SK-N-MC (cell line): ENCODE results near the gene CHD8.

Experiments used
- DNase-seq: peaks from one replicate; pipeline ENCODE4 v3.0.0-alpha.2; 2011; ENCODE audit warnings: low read depth, low spot score
- H3K27ac ChIP-seq: fragments of 200-600 bp; sonication (generic); 2 replicates; pipeline ENCODE4 v1.5.1; 2016; ENCODE audit warnings: mixed run types
- H3K36me3 ChIP-seq: fragments of 200-600 bp; sonication (generic); 2 replicates; pipeline ENCODE4 v1.6.1; 2017; ENCODE audit warnings: antibody characterized with exemption, low read length, mixed read lengths; ENCODE audit not compliant: insufficient read depth
- H3K4me3 ChIP-seq: fragments of 200-600 bp; sonication (generic); 2 replicates; pipeline ENCODE4 v1.5.1; 2016
- H3K9ac ChIP-seq: fragments of 200-600 bp; sonication (generic); 2 replicates; pipeline ENCODE4 v1.8.0; 2017; ENCODE audit warnings: mixed run types, mixed read lengths; ENCODE audit not compliant: insufficient read length
- H3K9me3 ChIP-seq: fragments of 200-600 bp; sonication (generic); 2 replicates; pipeline ENCODE4 v1.6.1; 2017; ENCODE audit warnings: low read depth, mild to moderate bottlenecking, antibody characterized with exemption, low read length, moderate library complexity, mixed read lengths
- EZH2 ChIP-seq: fragments of 200-600 bp; sonication (generic); IDR thresholded peaks from one replicate; pipeline ENCODE4 v1.6.1; 2017; ENCODE audit warnings: antibody characterized with exemption
- FOXP2 ChIP-seq: optimal IDR thresholded peaks from 2 replicates; pipeline ENCODE3; 2011; ENCODE audit warnings: mild to moderate bottlenecking, moderate library complexity; ENCODE audit not compliant: insufficient read depth; ENCODE audit errors: extremely low read length, control extremely low read depth
- POLR2AphosphoS5 ChIP-seq: IDR thresholded peaks from 2 replicates; pipeline ENCODE4 v1.6.1; 2012; ENCODE audit warnings: mild to moderate bottlenecking, low read depth, low read length, borderline replicate concordance

Gene CHD8

GRCh38 chr14:21367582-21368144, 88.3 kb downstream of the CHD8 start:
- Histone ChIP-seq H3K4me3 (no peak overlapping the region), H3K27ac (no peak overlapping the region), H3K36me3 (peaks cover 100% of the 10 kb centered on the region), H3K9ac (no peak overlapping the region), H3K9me3 (no peaks in the 10 kb centered on the region)
- no peak for DNase-seq
- no peak for TF ChIP-seq FOXP2
- no peak for TF ChIP-seq POLR2AphosphoS5
- TF ChIP-seq EZH2, result no peak

GRCh38 chr14:21356511-21356910, 99.4 kb downstream of the CHD8 start:
- Histone ChIP-seq H3K27ac (no peak overlapping the region), H3K4me3 (no peak overlapping the region), H3K9me3 (no peaks in the 10 kb centered on the region), H3K9ac (no peak overlapping the region), H3K36me3 (peaks cover 98% of the 10 kb centered on the region)
- no peak for TF ChIP-seq POLR2AphosphoS5
- no peak for TF ChIP-seq EZH2
- TF ChIP-seq FOXP2, result no peak
- no peak for DNase-seq

GRCh38 chr14:21352587-21352986, 103.3 kb downstream of the CHD8 start:
- Histone ChIP-seq H3K9ac (no peak overlapping the region), H3K4me3 (no peak overlapping the region), H3K9me3 (no peaks in the 10 kb centered on the region), H3K27ac (no peak overlapping the region), H3K36me3 (peaks cover 70% of the 10 kb centered on the region)
- DNase-seq, result no peak
- TF ChIP-seq FOXP2 (no peak), POLR2AphosphoS5 (no peak), EZH2 (no peak)

GRCh38 chr14:21350539-21350938, 105.4 kb downstream of the CHD8 start:
- Histone ChIP-seq H3K36me3 (peaks cover 49% of the 10 kb centered on the region), H3K4me3 (no peak overlapping the region), H3K9me3 (no peaks in the 10 kb centered on the region), H3K9ac (no peak overlapping the region), H3K27ac (no peak overlapping the region)
- DNase-seq, result no peak
- TF ChIP-seq FOXP2 (no peak), POLR2AphosphoS5 (peak; percentile 16; the same call in 1 of the 2 replicates)

GRCh38 chr14:21347201-21347600, 108.7 kb downstream of the CHD8 start:
- Histone ChIP-seq H3K9me3 (no peaks in the 10 kb centered on the region), H3K36me3 (peaks cover 18% of the 10 kb centered on the region), H3K4me3 (no peak overlapping the region), H3K27ac (no peak overlapping the region), H3K9ac (no peak overlapping the region)
- no peak for DNase-seq
- TF ChIP-seq POLR2AphosphoS5 (no peak), EZH2 (no peak), FOXP2 (no peak)

GRCh38 chr14:21346532-21347135, 109.3 kb downstream of the CHD8 start:
- H3K27ac ChIP-seq, result no peak overlapping the region
- DNase-seq, result no peak
- no peak overlapping the region for H3K9ac ChIP-seq
- H3K9me3 ChIP-seq, result no peaks in the 10 kb centered on the region
- TF ChIP-seq EZH2 (no peak), FOXP2 (no peak), POLR2AphosphoS5 (no peak)
- no peak overlapping the region for H3K4me3 ChIP-seq
- peaks cover 12% of the 10 kb centered on the region for H3K36me3 ChIP-seq

GRCh38 chr14:21343035-21343794, 112.7 kb downstream of the CHD8 start:
- H3K27ac ChIP-seq, result no peak overlapping the region
- H3K9me3 ChIP-seq, result no peaks in the 10 kb centered on the region
- DNase-seq, result no peak
- H3K36me3 ChIP-seq, result no peaks in the 10 kb centered on the region
- no peak overlapping the region for H3K9ac ChIP-seq
- no peak overlapping the region for H3K4me3 ChIP-seq
- TF ChIP-seq FOXP2 (no peak), POLR2AphosphoS5 (no peak), EZH2 (no peak)
